Endometrial microvascular endothelial cells (primary cell): Measurements from ENCODE around the gene ARHGDIA. TPM values are rescaled to one million over a fixed set of nuclear protein-coding genes. Genes with fewer than 3 reads are reported as not detected.

Experiments
- in situ Hi-C: cut with HindIII; loops from 2 replicates; pipeline ENCODE4 v1.10.0; 2017; ENCODE audit warnings: low sequenced_read_pairs, low pct_unique_long_range_greater_than_20kb; ENCODE audit errors: inconsistent ontology term
- total RNA-seq: library from RNA; depleted of rRNA; stranded (reverse); fragments of >200 nt; gene quantifications from one replicate; pipeline ENCODE4 v1.2.3, GENCODE V29; 2015; ENCODE audit errors: inconsistent ontology term

The ARHGDIA gene
- total RNA-seq, 1 donor from 2014 or later = 471 TPM

DNA sequence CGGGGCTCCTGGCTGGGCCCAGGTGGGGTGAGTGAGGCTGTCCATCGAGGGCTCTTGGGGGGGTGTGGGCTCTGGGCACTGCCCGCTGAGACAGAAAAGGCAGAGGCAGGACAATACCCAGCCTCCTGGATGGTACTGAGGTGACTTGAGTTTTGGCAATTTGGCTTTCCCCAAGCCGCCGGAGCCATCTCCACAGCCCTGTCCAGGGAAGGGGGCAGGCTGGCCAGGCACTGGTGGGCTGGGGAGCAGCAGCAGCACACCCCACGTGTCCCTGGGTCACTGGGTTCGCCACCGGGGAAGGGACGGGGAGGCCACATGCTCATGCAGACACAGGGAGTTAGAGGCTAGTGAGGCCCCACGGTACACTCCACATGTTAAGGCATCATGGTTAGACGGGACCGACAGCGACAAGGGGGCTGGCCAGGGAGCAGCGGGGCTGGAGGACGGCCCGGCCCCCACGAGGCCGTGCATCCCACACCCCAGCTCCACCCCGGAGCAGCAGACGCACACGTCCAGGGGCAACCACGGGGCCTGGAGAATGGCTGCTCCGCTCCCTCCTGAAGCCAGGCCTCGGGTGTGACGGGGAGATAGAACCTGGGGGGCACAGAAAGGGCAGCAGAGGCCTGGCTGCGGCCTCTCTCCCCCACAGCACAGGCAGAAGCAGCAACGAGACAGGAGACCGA, 3.0 kb downstream of the ARHGDIA start:
- in situ Hi-C loops = no loop called here

- in situ Hi-C loops = no loop called here
These were observed 3.8 kb downstream of the ARHGDIA start for GRCh38 chr17:81867170-81867990.

- in situ Hi-C loops = no loop called here
These were observed 4.5 kb downstream of the ARHGDIA start for GRCh38 chr17:81866440-81867169.

GRCh38 chr17:81865733-81866439, 5.3 kb downstream of the ARHGDIA start:
- in situ Hi-C loops = no loop called here

DNA sequence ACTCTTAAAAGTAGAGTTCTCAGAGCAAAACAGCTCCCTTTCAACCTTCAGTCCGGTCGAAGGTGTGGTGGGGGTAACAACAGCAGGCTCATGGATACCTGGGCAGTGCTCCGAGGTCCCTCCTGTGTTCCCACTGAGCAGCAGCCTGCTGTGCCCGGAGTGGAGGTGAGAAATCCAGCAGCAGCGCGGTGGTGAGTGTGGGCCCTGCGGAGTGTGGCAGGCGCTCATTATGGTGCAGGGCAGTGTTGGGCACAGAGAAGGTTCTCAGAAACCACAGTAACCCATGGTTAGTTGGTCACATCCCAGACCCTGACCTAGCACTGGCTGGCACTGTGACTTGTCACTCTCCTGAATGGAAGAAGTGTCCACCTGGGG, 5.8 kb downstream of the ARHGDIA start:
- in situ Hi-C loops = no loop called here

GRCh38 chr17:81863833-81864768, 7.0 kb downstream of the ARHGDIA start:
- in situ Hi-C loops = no loop called here

GRCh38 chr17:81863123-81863675, 7.9 kb downstream of the ARHGDIA start:
- in situ Hi-C loops = no loop called here

- in situ Hi-C loops = no loop called here
These were observed 10.2 kb downstream of the ARHGDIA start for GRCh38 chr17:81860756-81861568.

- in situ Hi-C loops = no loop called here
These were observed 11.0 kb downstream of the ARHGDIA start, which contains the start of gene P4HB for GRCh38 chr17:81859906-81860755. Gene P4HB (minus strand): TSS chr17:81860535. CDS start chr17:81860471, 64 bp downstream.

DNA sequence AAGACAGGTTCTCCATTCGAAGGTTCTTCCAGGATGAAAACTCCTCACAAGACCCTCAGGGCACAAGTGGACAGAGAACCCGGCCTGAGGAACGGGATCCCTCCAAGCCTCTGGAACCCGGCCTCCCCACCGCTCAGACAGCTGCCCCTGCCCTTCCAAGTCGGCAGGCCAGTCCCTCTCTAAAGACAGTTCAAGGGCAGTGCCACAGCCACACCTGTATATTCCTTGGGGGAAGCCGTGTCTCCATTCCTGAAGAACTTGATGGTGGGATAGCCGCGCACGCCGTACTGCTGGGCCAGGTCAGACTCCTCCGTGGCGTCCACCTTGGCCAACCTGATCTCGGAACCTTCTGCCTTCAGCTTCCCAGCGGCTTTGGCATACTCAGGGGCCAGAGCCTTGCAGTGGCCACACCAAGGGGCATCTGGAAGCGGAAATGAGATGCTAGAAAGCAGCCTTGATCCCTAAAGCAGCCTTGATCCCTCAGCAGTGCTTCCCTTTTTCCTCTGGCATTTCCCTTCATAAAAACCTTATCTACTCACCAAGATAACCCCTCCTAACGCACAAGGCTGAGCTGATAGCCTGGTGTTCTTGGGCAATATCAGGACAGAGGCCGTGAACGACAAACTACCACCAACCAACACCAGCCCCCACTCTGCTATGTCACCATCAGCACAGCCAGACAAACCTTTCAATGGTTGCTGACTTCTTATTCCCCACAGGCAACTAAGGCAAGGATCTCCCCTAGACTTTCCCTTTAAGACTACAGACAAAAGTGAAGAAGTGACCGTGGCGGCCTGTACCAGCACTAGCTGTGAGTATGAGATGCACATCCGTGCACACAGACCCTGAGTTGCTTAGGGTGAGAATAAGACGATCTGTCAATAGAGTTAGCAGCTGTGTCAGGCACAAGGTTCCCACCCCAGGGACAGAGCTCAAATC, 11.9 kb downstream of the ARHGDIA start:
- in situ Hi-C loops = no loop called here

- in situ Hi-C loops = no loop called here
These were observed 12.8 kb downstream of the ARHGDIA start for GRCh38 chr17:81858170-81858966.

GRCh38 chr17:81854974-81855774, 16.0 kb downstream of the ARHGDIA start:
- in situ Hi-C loops = no loop called here

- in situ Hi-C loops = no loop called here
These were observed 18.9 kb downstream of the ARHGDIA start for GRCh38 chr17:81852237-81852636.

- in situ Hi-C loops = no loop called here
These were observed 19.7 kb downstream of the ARHGDIA start for GRCh38 chr17:81851423-81851822.
